Measurements from ENCODE around the gene AAK1.

DNA sequence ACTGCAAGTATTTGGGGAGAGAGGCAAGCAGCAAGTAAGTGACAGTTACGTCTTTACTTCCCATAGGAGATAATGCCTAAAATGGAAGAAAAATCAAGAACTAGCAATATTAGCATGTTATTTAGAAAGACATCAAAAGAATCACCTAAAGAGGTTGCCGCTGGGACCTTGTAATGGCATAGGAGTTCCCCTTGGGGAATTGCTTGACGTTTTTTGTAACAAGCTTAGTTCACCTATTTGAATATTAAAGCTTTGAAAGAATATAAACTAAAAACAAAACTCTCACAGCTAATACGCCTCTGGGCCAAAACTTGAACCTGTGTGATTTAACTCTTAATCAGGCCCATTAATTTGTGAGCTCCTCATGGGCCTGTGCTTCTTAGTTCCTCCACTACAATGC, 89.0 kb downstream of the AAK1 start:
- no peak for TF ChIP-seq RFX5 (IDR thresholded peaks at IDR 0.05; ENCODE audit: low read length)
- no peak for TF ChIP-seq EP300 (IDR thresholded peaks at IDR 0.05; ENCODE audit: borderline replicate concordance in 1 of 2, low read depth in 1 of 2, low read length in 1 of 2)
- no peak for TF ChIP-seq CTCF (IDR thresholded peaks at IDR 0.05)
- TF ChIP-seq SIN3A (IDR thresholded peaks at IDR 0.05; ENCODE audit: borderline replicate concordance, low read depth, low read length), result no peak
